Coronary artery (tissue), 2 donors: Measurements from ENCODE around the gene ZNF688.

Source experiments
- DNase-seq: peaks from one replicate; pipeline ENCODE4 v3.0.0-alpha.2; 2017; ENCODE audit warnings: low spot score
- H3K27ac ChIP-seq, 2 donors: fragments of 200-600 bp; sonication (generic); one replicate each; pipeline ENCODE4 v1.5.1; 2016 to 2019
- H3K4me3 ChIP-seq: fragments of 200-600 bp; sonication (generic); 2 replicates; pipeline ENCODE4 v1.5.1; 2016; ENCODE audit warnings: mild to moderate bottlenecking, moderate library complexity
- TF ChIP-seq, protein P1 (sequence below): fragments of 200-600 bp; sonication (generic); IDR thresholded peaks from one replicate; pipeline ENCODE4 v1.5.1; 2019; ENCODE audit warnings: antibody characterized with exemption

The ZNF688 gene

DNA sequence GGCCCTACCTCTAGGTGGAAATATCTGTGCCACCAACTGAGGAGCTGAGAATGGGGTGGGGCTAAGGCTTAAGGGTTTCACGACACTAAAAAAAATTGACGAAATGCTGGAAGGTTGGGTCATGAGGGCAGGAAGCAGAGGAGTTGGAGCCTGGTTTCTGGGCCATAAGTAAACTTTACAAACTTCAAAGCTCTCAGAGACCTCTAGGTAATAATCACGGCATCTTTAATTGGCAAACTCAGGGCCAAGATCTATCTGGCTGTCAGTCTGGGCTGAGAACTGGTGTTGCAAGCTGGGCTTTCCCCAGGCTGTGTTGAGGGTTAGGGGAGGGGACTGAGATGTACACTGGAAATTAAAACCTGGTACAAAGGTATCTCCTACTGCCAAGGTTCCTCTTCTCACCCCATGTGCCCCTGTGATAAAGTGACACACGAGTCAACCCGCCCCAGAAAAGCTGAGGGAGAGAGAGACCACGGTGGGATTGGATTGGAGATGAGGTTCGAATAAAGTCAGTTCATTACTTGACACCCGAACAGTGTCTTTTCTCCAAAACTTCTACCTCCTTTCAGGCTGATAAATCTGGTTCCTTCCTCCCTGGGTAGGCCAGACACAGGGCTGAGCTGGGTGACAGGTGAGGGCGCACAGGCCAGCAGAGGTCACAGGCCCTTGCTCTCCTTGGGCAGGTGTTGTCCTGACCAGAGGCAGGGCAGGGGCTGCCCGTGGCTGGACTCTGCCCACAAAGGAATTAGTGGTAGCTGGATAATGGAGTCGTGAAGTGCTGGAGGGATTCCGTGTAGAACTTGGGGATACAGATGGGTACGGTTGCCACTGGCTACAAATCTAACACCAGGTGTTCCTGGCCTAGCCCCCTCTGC, 41.1 kb downstream of the ZNF688 start:
- Histone ChIP-seq H3K27ac (no peak overlapping the region), H3K4me3 (no peak overlapping the region)
- TF ChIP-seq, protein P1, sequence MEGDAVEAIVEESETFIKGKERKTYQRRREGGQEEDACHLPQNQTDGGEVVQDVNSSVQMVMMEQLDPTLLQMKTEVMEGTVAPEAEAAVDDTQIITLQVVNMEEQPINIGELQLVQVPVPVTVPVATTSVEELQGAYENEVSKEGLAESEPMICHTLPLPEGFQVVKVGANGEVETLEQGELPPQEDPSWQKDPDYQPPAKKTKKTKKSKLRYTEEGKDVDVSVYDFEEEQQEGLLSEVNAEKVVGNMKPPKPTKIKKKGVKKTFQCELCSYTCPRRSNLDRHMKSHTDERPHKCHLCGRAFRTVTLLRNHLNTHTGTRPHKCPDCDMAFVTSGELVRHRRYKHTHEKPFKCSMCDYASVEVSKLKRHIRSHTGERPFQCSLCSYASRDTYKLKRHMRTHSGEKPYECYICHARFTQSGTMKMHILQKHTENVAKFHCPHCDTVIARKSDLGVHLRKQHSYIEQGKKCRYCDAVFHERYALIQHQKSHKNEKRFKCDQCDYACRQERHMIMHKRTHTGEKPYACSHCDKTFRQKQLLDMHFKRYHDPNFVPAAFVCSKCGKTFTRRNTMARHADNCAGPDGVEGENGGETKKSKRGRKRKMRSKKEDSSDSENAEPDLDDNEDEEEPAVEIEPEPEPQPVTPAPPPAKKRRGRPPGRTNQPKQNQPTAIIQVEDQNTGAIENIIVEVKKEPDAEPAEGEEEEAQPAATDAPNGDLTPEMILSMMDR: no peak
- peak; percentile 61 for DNase-seq

DNA sequence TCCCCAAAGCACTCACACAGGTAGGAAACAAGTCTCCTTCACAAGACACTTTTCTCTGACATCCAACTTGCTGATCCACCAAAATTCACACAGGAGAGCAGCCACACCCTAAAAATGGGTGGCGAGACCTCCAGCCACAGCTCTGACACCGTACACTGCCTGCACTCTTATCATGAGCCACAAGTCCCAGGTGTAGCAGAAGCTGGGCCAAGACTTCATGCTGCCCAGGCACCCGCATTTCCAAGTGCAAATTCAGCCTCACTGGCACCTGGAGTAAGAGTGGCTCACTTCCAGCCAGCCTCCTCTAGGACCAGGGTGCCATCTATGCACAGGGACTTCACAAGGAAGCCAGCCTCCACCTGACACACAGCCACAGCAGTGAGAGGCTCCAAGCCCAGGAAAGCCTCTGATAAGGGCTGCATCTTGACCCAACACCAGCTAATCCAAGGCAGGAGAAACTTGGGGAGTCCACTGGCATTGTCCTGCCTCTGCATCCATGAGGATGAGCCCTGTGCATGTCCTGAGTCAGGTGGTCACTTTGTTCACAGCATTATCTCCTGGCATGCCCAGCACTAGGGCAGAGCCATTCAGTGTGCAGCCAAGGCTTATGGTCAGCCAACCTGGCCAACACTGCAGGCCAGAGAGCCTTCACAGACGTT, 42.6 kb downstream of the ZNF688 start:
- TF ChIP-seq, protein P1: no peak
- Histone ChIP-seq H3K4me3 (no peak overlapping the region), H3K27ac (no peak overlapping the region)
- peak; percentile 64 for DNase-seq

DNA sequence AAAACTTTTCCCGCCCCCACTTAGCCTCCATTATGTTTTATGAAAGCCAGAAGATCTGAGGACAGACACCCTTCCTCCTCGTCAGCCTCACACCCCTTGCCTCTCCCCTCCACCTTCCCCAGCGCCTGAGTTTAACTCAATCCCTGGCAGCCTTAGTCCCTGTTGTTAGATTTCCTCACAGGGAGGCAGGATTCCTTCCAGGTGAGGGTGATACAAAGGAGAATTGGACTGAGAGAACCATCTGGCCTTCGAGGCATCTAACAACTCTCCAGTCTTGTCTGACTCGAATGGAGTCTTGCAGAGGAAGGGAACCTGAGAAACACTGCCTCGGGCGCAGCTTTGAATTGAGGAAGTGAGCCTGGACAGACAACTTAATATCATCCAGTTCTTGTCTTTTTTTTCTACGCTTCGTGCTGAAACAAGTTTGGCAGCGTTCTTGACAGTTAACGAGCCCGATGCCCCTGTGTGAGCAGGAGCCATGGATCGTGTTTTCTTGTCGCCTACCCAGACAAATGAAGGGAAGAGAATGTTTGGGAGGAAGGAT, 43.8 kb downstream of the ZNF688 start:
- no peak for DNase-seq
- peak overlapping the region; percentile 79 for H3K4me3 ChIP-seq

DNA sequence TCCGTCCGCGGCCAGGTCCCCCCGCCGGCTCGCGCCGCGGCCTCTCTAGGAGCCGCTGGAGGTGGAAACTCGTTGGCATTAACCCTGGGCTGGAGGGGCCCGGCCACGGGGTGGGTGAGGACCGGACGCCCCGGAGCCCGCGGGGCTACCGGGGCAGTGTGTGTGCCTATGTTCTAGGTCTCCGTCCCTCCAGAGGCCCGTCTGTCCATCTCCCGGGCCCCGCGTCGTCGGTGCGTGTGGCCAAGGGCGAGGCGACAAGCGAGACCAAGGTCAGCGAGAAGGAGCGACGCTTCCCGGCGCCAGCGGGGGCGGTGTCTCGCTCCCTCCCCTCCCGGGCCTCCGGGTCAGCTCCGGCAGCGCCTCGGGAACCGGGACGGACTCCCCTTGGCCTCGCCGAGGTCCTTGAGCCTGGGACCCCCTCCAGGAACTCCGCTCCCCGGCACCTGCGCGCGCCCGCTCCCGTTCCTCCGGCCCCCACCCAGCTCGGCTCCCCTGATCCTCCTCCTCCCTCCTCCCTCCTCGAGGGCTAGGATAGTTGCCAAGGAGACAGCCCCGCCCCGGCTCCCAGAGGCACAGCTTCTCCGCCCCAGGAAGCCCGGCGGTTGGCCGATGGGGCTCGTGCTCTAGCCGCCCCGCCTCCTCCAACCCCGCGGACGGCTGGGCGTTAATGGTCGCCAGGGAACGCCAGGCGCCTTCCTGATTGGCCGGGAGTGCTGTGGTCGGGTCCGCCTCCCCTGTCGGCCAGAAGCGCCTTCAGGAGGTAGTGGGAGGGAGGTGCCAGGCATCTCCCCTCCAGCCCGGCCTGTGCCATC, 44.5 kb downstream of the ZNF688 start:
- peak overlapping the region; percentile 88 to 97 for H3K27ac ChIP-seq
- TF ChIP-seq, protein P1: peak; percentile 29
- peak; percentile 99 for DNase-seq
- H3K4me3 ChIP-seq: peak overlapping the region; percentile 79

More for the DNA sequence above, 43.8 kb downstream of the ZNF688 start:
- peak overlapping the region; percentile 88 to 97 for H3K27ac ChIP-seq
- TF ChIP-seq, protein P1: no peak

DNA sequence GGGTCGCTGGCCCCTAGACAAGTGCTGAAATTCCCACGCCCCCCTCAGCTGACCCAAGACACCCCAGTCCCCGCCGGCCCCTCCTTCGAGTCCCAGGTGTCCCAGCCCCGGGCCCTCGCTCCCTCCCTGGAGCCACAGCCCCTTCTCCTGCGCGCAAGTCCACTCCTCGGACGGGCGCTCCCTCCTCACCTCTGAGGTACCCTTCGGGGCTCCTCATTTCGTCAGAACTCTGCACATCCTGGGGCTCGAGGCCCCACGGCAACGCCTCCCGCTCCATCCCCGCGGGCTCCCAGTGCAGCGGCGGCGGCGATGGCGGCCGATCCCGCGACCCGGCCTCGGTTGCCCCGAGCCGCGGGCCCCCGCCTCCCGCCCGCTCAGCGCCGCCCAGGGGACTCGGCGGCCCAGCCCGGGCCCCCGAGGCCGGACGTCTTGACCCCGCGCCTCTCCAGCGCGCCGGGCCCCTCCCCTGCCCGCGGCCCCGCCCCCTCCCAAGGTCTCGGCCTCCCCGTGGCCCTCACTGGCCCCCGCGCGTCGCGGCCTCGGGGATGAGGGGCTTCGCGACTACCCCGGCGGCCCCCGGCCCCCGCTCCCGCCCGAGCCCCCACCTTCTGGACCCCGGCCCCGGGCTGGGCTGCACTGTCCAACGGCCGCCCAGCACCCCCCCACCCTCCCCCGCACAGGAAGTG, 45.2 kb downstream of the ZNF688 start, which contains the start of gene ZNF768:
TSS of gene ZNF768 (minus strand) at position 430 of the 686 bp plus-strand sequence. CDS start at position 277, 153 bp downstream.
- TF ChIP-seq, protein P1: no peak
- DNase-seq: no peak
- Histone ChIP-seq H3K4me3 (peak within 1 kb of the TSS; percentile 79), H3K27ac (peak within 1 kb of the TSS; percentile 88 to 97)

DNA sequence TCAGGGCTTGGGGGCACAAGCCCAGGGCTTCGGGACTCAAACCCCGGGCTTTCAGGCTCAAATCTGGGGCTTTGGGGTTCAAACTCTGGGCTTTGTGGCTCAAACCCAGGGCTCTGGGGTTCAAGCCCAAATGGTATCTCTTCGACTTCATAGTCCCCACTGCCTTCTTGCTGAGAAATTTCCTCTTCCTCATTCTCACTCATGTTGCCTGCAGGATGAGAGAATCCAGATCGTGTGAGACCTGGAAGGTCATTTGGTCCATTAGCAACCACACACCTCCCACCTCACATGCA, 45.7 kb downstream of the ZNF688 start:
- Histone ChIP-seq H3K4me3 (peak overlapping the region; percentile 79), H3K27ac (peak overlapping the region; percentile 88 to 97)
- DNase-seq: no peak
- TF ChIP-seq, protein P1: no peak
